Measurements from ENCODE around the gene MUCL1. TPM values are rescaled to one million over a fixed set of nuclear protein-coding genes. Genes with fewer than 3 reads are reported as not detected.
"Not testable (repeated sequence)": the region's sequence is repeated elsewhere in the genome, so short reads cannot be mapped to it uniquely, and the experiment has no call there.

MUCL1 gene
- total RNA-seq, 1 donor from 2014 or later, result not detected

DNA sequence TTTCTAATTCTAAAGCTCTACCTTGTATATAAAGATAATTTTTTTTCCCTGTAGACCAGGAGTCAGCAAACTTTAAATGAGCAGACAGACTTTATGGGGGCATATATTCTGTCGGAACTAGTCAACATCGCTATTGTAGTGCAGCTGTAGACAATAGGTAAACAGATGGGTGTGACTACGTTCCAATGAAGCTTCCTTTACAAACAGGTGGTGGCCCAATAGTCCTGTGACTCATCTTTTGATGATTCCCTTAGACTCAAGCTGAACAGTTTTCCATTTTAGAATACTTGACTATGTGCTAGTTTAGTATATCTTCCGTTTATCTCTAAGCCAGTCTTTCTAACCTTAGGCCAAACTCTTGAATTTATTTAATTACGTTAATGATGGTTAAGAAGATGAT is 16.3 kb downstream of the MUCL1 start:
- H3K9me3 Mint-ChIP-seq (ENCODE audit: low read depth), result no peaks in the 10 kb centered on the region
- no peak for DNase-seq (ENCODE audit: low spot score)
- H3K4me3 Mint-ChIP-seq (ENCODE audit: unreplicated experiment), result no peak overlapping the region

DNA sequence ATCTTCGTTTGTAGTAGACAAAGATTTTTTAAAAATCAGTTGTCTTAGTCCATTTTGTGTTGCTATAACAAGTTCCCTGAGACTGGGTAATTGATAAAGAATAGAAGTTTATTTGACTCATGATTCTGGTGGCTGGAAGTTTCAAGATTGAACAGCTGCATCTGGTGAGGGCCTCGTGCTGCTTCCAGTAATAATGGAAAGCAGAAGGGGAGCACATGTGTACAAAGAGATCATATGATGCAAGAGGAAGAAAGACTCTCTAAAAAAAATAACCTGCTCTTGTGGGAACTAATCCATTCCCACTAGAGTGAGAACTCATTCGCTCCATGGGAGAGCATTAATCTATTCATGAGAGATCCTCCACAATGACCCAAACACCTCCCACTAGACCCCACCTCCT is 24.8 kb downstream of the MUCL1 start:
- no peak overlapping the region for H3K4me3 Mint-ChIP-seq (ENCODE audit: unreplicated experiment)
- H3K27me3 Mint-ChIP-seq (ENCODE audit: low read depth), result peaks cover 1% of the 10 kb centered on the region
- H3K9me3 Mint-ChIP-seq (ENCODE audit: low read depth), result peaks cover 9% of the 10 kb centered on the region
- no peaks in the 10 kb centered on the region for H3K36me3 Mint-ChIP-seq (ENCODE audit: low read depth)
- H3K4me1 Mint-ChIP-seq (ENCODE audit: low read depth), result peaks cover 4% of the 10 kb centered on the region
- TF ChIP-seq, protein P1, sequence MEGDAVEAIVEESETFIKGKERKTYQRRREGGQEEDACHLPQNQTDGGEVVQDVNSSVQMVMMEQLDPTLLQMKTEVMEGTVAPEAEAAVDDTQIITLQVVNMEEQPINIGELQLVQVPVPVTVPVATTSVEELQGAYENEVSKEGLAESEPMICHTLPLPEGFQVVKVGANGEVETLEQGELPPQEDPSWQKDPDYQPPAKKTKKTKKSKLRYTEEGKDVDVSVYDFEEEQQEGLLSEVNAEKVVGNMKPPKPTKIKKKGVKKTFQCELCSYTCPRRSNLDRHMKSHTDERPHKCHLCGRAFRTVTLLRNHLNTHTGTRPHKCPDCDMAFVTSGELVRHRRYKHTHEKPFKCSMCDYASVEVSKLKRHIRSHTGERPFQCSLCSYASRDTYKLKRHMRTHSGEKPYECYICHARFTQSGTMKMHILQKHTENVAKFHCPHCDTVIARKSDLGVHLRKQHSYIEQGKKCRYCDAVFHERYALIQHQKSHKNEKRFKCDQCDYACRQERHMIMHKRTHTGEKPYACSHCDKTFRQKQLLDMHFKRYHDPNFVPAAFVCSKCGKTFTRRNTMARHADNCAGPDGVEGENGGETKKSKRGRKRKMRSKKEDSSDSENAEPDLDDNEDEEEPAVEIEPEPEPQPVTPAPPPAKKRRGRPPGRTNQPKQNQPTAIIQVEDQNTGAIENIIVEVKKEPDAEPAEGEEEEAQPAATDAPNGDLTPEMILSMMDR (IDR thresholded peaks at IDR 0.05), result no peak
- no peak overlapping the region for H3K27ac Mint-ChIP-seq (ENCODE audit: unreplicated experiment)
- no peak for DNase-seq (ENCODE audit: low spot score)

More for the DNA sequence above, 16.3 kb downstream of the MUCL1 start:
- TF ChIP-seq, protein P1 (IDR thresholded peaks at IDR 0.05), result no peak
- Mint-ChIP-seq H3K4me1 (ENCODE audit: low read depth) (no peaks in the 10 kb centered on the region), H3K27ac (ENCODE audit: unreplicated experiment) (no peak overlapping the region), H3K36me3 (ENCODE audit: low read depth) (no peaks in the 10 kb centered on the region), H3K27me3 (ENCODE audit: low read depth) (peaks cover 14% of the 10 kb centered on the region)

DNA sequence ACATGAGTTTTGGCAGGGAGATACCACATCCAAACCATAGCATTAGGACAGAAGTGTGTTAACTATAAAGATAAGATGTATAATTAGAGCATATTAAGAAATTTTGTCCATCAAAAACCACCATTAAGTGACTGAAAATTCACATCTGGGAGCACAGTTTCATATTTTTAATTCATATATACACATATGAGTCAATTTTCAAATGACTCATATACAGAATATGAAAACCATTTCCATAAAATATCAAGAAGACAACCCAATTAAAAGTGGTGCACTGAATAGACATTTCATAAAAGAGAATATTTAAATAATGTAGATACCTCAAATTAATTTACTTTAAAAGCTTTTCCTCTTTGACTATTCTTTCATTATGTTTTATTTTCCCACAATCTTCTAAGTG is 25.3 kb downstream of the MUCL1 start:
- DNase-seq (ENCODE audit: low spot score), result no peak
- H3K9me3 Mint-ChIP-seq (ENCODE audit: low read depth), result peaks cover 9% of the 10 kb centered on the region
- TF ChIP-seq, protein P1 (IDR thresholded peaks at IDR 0.05), result no peak

DNA sequence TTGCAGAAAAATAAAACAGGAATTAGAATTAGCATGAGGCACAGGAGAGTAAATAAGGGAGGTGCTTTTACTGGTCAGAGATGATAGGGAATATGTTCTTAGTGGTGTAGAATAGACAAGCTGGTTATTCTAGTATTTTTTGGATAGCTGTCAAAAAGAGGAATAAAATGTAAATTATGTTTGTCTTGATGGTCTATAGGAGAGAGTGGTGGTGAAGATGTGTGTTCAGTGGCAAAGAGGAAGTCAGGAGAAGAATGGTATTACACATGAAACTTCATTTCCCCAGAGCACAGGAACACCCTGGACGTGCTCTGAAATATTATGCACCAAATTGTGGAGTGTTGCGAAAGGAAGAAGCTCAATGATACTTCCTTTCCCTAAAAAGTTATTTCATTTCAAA is 27.8 kb downstream of the MUCL1 start:
- Mint-ChIP-seq H3K27ac (ENCODE audit: unreplicated experiment) (no peak overlapping the region), H3K9me3 (ENCODE audit: low read depth) (peaks cover 9% of the 10 kb centered on the region), H3K27me3 (ENCODE audit: low read depth) (no peaks in the 10 kb centered on the region), H3K4me1 (ENCODE audit: low read depth) (peaks cover 4% of the 10 kb centered on the region), H3K36me3 (ENCODE audit: low read depth) (no peaks in the 10 kb centered on the region), H3K4me3 (ENCODE audit: unreplicated experiment) (no peak overlapping the region)
- DNase-seq (ENCODE audit: low spot score), result no peak
- TF ChIP-seq, protein P1 (IDR thresholded peaks at IDR 0.05), result no peak

More for the DNA sequence above, 25.3 kb downstream of the MUCL1 start:
- no peak overlapping the region for H3K4me3 Mint-ChIP-seq (ENCODE audit: unreplicated experiment)
- no peaks in the 10 kb centered on the region for H3K36me3 Mint-ChIP-seq (ENCODE audit: low read depth)
- H3K27me3 Mint-ChIP-seq (ENCODE audit: low read depth), result peaks cover 1% of the 10 kb centered on the region
- H3K4me1 Mint-ChIP-seq (ENCODE audit: low read depth), result peaks cover 4% of the 10 kb centered on the region
- no peak overlapping the region for H3K27ac Mint-ChIP-seq (ENCODE audit: unreplicated experiment)

- not testable (repeated sequence) for DNase-seq (ENCODE audit: low spot score); H3K4me3 Mint-ChIP-seq (ENCODE audit: unreplicated experiment); H3K4me1 Mint-ChIP-seq (ENCODE audit: low read depth); H3K36me3 Mint-ChIP-seq (ENCODE audit: low read depth); H3K27me3 Mint-ChIP-seq (ENCODE audit: low read depth); H3K27ac Mint-ChIP-seq (ENCODE audit: unreplicated experiment); H3K9me3 Mint-ChIP-seq (ENCODE audit: low read depth)
These were observed 28.3 kb downstream of the MUCL1 start for GRCh38 chr12:54882597-54882996.

DNA sequence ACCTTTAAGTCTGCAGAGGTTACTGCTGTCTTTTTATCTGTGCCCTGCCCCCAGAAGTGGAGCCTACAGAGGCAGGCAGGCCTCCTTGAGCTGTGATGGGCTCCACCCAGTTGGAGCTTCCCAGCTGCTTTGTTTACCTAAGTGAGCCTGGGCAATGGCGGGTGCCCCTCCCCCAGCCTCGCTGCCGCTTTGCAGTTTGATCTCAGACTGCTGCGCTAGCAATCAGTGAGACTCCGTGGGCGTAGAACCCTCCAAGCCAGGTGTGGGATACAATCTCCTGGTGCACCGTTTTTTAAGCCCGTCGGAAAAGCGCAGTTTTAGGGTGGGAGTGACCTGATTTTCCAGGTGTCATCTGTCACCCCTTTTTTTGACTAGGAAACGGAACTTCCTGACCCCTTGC is 34.1 kb downstream of the MUCL1 start:
- H3K36me3 Mint-ChIP-seq (ENCODE audit: low read depth); H3K27ac Mint-ChIP-seq (ENCODE audit: unreplicated experiment); H3K4me3 Mint-ChIP-seq (ENCODE audit: unreplicated experiment); H3K9me3 Mint-ChIP-seq (ENCODE audit: low read depth); H3K4me1 Mint-ChIP-seq (ENCODE audit: low read depth); DNase-seq (ENCODE audit: low spot score): not testable (repeated sequence)
- peaks cover 16% of the 10 kb centered on the region for H3K27me3 Mint-ChIP-seq (ENCODE audit: low read depth)

Measured in chondrocyte (in vitro differentiated cells).